Activated naive CD8-positive, alpha-beta T cell treated with anti-CD3 and anti-CD28 coated beads, Interleukin-2, amount 10 ng/mL, durations not matched to agents 7 days and 5 days (primary cell): Measurements from ENCODE around the gene THADA. TPM values are rescaled to one million over a fixed set of nuclear protein-coding genes. Genes with fewer than 3 reads are reported as not detected.

Experiments
- ATAC-seq: fragments of 150-1000 bp; cut with Tn5 transposase; one replicate; pipeline ENCODE4 v1.10.0; 2021; ENCODE audit warnings: low read depth, moderate library complexity
- POLR2A ChIA-PET: fragments of 350-600 bp; sonication (Branson Sonifier 250); formaldehyde crosslinking; loops from one replicate; lab custom pipeline; 2021; ENCODE audit warnings: antibody characterized with exemption; lab: Charles Lee
- DNase-seq: peaks from one replicate; pipeline ENCODE4 v3.0.0; 2021
- H3K27ac Mint-ChIP-seq: one replicate; pipeline ENCODE4 v1.8.0; 2022; ENCODE audit warnings: mild to moderate bottlenecking, mixed read lengths
- H3K27me3 Mint-ChIP-seq: one replicate; pipeline ENCODE4 v1.8.0; 2022; ENCODE audit warnings: mild to moderate bottlenecking, moderate library complexity, mixed read lengths
- H3K36me3 Mint-ChIP-seq: one replicate; pipeline ENCODE4 v1.8.0; 2021; ENCODE audit warnings: mild to moderate bottlenecking, mixed read lengths
- H3K4me1 Mint-ChIP-seq: one replicate; pipeline ENCODE4 v1.8.0; 2021; ENCODE audit warnings: mixed read lengths
- H3K4me3 Mint-ChIP-seq: one replicate; pipeline ENCODE4 v1.8.0; 2022; ENCODE audit warnings: mild to moderate bottlenecking, moderate library complexity, mixed read lengths
- H3K9me3 Mint-ChIP-seq: one replicate; pipeline ENCODE4 v1.8.0; 2021; ENCODE audit warnings: mixed read lengths
- total RNA-seq, 2 experiments: library from RNA; stranded (reverse); gene quantifications; one replicate each; pipeline ENCODE4 v1.2.3, GENCODE V29; 2021

Gene THADA
- total RNA-seq, 2 experiments from 2014 or later = 30.5 to 30.8 TPM

GRCh38 chr2:43201016-43201415 lies 394.8 kb downstream of the THADA start:
- H3K4me3 Mint-ChIP-seq = no peak overlapping the region

GRCh38 chr2:43199492-43200488 lies 396.0 kb downstream of the THADA start:
- H3K4me3 Mint-ChIP-seq = no peak overlapping the region
- H3K27ac Mint-ChIP-seq = peak overlapping the region; percentile 9
- POLR2A ChIA-PET = interaction anchor here (0.5 to 8.3 kb wide), 3 partner anchors 12 to 24 kb away, joined by 3 to 55 read pairs (median 5); no protein-coding TSS in a partner anchor
- H3K9me3 Mint-ChIP-seq = peaks cover 1% of the 10 kb centered on the region
- ATAC-seq (no peak), DNase-seq (no peak)
- H3K4me1 Mint-ChIP-seq = peaks cover 44% of the 10 kb centered on the region
- H3K27me3 Mint-ChIP-seq = no peaks in the 10 kb centered on the region
- peaks cover 3% of the 10 kb centered on the region for H3K36me3 Mint-ChIP-seq

More at GRCh38 chr2:43201016-43201415, 394.8 kb downstream of the THADA start:
- no peaks in the 10 kb centered on the region for H3K27me3 Mint-ChIP-seq
- POLR2A ChIA-PET = interaction anchor here (0.8 to 8.3 kb wide), 4 partner anchors 15 to 67 kb away, joined by 3 to 55 read pairs (median 3); partner anchors contain the start of gene ZFP36L2
- peaks cover 3% of the 10 kb centered on the region for H3K36me3 Mint-ChIP-seq
- ATAC-seq (no peak), DNase-seq (no peak)
- peaks cover 1% of the 10 kb centered on the region for H3K9me3 Mint-ChIP-seq
- H3K4me1 Mint-ChIP-seq = peaks cover 37% of the 10 kb centered on the region
- H3K27ac Mint-ChIP-seq = no peak overlapping the region

- Mint-ChIP-seq H3K4me3 (no peak overlapping the region), H3K27me3 (no peaks in the 10 kb centered on the region), H3K4me1 (peaks cover 58% of the 10 kb centered on the region), H3K36me3 (peaks cover 3% of the 10 kb centered on the region), H3K9me3 (peaks cover 1% of the 10 kb centered on the region), H3K27ac (no peak overlapping the region)
- DNase-seq (no peak), ATAC-seq (no peak)
- POLR2A ChIA-PET = interaction anchor here (0.6 to 8.4 kb wide), 4 partner anchors 23 to 64 kb away, joined by 4 to 238 read pairs (median 45); partner anchors contain the start of gene ZFP36L2
Observed at GRCh38 chr2:43198263-43198662, 397.6 kb downstream of the THADA start.

- Mint-ChIP-seq H3K27ac (peak overlapping the region; percentile 92), H3K36me3 (peaks cover 3% of the 10 kb centered on the region), H3K4me3 (peak overlapping the region; percentile 8), H3K4me1 (peaks cover 64% of the 10 kb centered on the region), H3K9me3 (peaks cover 1% of the 10 kb centered on the region), H3K27me3 (no peaks in the 10 kb centered on the region)
- ATAC-seq = no peak
- POLR2A ChIA-PET = interaction anchor here (0.6 to 8.4 kb wide), 6 partner anchors 23 to 70 kb away, joined by 4 to 238 read pairs (median 20); partner anchors contain the start of gene ZFP36L2
- no peak for DNase-seq
Observed at GRCh38 chr2:43197588-43197896, 398.3 kb downstream of the THADA start.

GRCh38 chr2:43196768-43197587 lies 398.9 kb downstream of the THADA start:
- POLR2A ChIA-PET = interaction anchor here (1.0 to 8.4 kb wide), 5 partner anchors 23 to 70 kb away, joined by 4 to 238 read pairs (median 36); partner anchors contain the start of gene ZFP36L2
- peak; percentile 49 for DNase-seq
- Mint-ChIP-seq H3K27me3 (no peaks in the 10 kb centered on the region), H3K9me3 (no peaks in the 10 kb centered on the region), H3K4me3 (peak overlapping the region; percentile 72), H3K36me3 (peaks cover 3% of the 10 kb centered on the region), H3K4me1 (peaks cover 65% of the 10 kb centered on the region), H3K27ac (peak overlapping the region; percentile 92)
- no peak for ATAC-seq

GRCh38 chr2:43194121-43194869 lies 401.5 kb downstream of the THADA start:
- ATAC-seq (peak; percentile 12), DNase-seq (peak; percentile 53)
- POLR2A ChIA-PET = interaction anchor here (0.8 to 8.4 kb wide), 14 partner anchors 8 to 384 kb away, joined by 3 to 238 read pairs (median 5); partner anchors contain the start of gene ZFP36L2
- H3K4me1 Mint-ChIP-seq = peaks cover 57% of the 10 kb centered on the region
- H3K27ac Mint-ChIP-seq = peak overlapping the region; percentile 94
- H3K4me3 Mint-ChIP-seq = peak overlapping the region; percentile 81
- peaks cover 3% of the 10 kb centered on the region for H3K36me3 Mint-ChIP-seq
- no peaks in the 10 kb centered on the region for H3K27me3 Mint-ChIP-seq
- no peaks in the 10 kb centered on the region for H3K9me3 Mint-ChIP-seq

- Mint-ChIP-seq H3K9me3 (no peaks in the 10 kb centered on the region), H3K36me3 (peaks cover 3% of the 10 kb centered on the region), H3K4me1 (peaks cover 56% of the 10 kb centered on the region), H3K27ac (peak overlapping the region; percentile 94), H3K27me3 (no peaks in the 10 kb centered on the region), H3K4me3 (peak overlapping the region; percentile 81)
- ATAC-seq (no peak), DNase-seq (no peak)
- POLR2A ChIA-PET = interaction anchor here (0.6 to 8.4 kb wide), 9 partner anchors 9 to 191 kb away, joined by 3 to 238 read pairs (median 11); partner anchors contain the start of gene ZFP36L2
Observed at GRCh38 chr2:43193652-43194120, 402.2 kb downstream of the THADA start.

GRCh38 chr2:43192744-43193651 lies 402.8 kb downstream of the THADA start:
- no peaks in the 10 kb centered on the region for H3K27me3 Mint-ChIP-seq
- H3K9me3 Mint-ChIP-seq = no peaks in the 10 kb centered on the region
- DNase-seq (no peak), ATAC-seq (no peak)
- peaks cover 53% of the 10 kb centered on the region for H3K4me1 Mint-ChIP-seq
- H3K27ac Mint-ChIP-seq = peak overlapping the region; percentile 94
- H3K36me3 Mint-ChIP-seq = peaks cover 3% of the 10 kb centered on the region
- H3K4me3 Mint-ChIP-seq = peak overlapping the region; percentile 81
- POLR2A ChIA-PET = interaction anchor here (0.6 to 8.4 kb wide), 9 partner anchors 9 to 192 kb away, joined by 3 to 238 read pairs (median 6); partner anchors contain the start of gene ZFP36L2

GRCh38 chr2:43191947-43192516 lies 403.8 kb downstream of the THADA start:
- POLR2A ChIA-PET = interaction anchor here (0.6 to 8.4 kb wide), 6 partner anchors 10 to 58 kb away, joined by 5 to 238 read pairs (median 30); partner anchors contain the start of gene ZFP36L2
- Mint-ChIP-seq H3K27me3 (no peaks in the 10 kb centered on the region), H3K36me3 (peaks cover 3% of the 10 kb centered on the region), H3K4me3 (no peak overlapping the region), H3K4me1 (peaks cover 47% of the 10 kb centered on the region), H3K9me3 (no peaks in the 10 kb centered on the region), H3K27ac (peak overlapping the region; percentile 94)
- ATAC-seq = no peak
- DNase-seq = no peak

- Mint-ChIP-seq H3K4me1 (peaks cover 43% of the 10 kb centered on the region), H3K9me3 (no peaks in the 10 kb centered on the region), H3K36me3 (no peaks in the 10 kb centered on the region), H3K27ac (no peak overlapping the region), H3K27me3 (no peaks in the 10 kb centered on the region), H3K4me3 (no peak overlapping the region)
- DNase-seq (no peak), ATAC-seq (no peak)
- POLR2A ChIA-PET = interaction anchor here (0.9 to 8.4 kb wide), 3 partner anchors 10 to 31 kb away, joined by 3 to 238 read pairs (median 53); partner anchors contain the start of gene ZFP36L2
Observed at GRCh38 chr2:43190311-43191052, 405.4 kb downstream of the THADA start.
